ENCODE results near the gene PGC.

The PGC gene
- total RNA-seq, result 0 to 0.13 (median 0) reads per million in 9 experiments

GRCh38 chr6:41747256-41748101, at the start of gene PGC:
PGC (minus strand) TSS chr6:41747397; CDS start chr6:41747334, 63 bp downstream.
- Mint-ChIP-seq H3K4me1 (ENCODE audit: low read depth in 2 of 2) (no peaks in the 10 kb centered on the region), H3K9me3 (no peaks in the 10 kb centered on the region), H3K27me3 (peaks cover 0 to 24% of the 10 kb centered on the region in 2 donors), H3K27ac (no peak within 1 kb of the TSS), H3K4me3 (no peak within 1 kb of the TSS), H3K36me3 (ENCODE audit: insufficient read depth) (peaks cover 2% of the 10 kb centered on the region)
- ATAC-seq (replicated peaks) (no peak), DNase-seq (no peak)

- Mint-ChIP-seq H3K27ac (no peak overlapping the region), H3K4me3 (no peak overlapping the region), H3K9me3 (no peaks in the 10 kb centered on the region), H3K27me3 (no peaks in the 10 kb centered on the region), H3K4me1 (ENCODE audit: low read depth in 2 of 2) (no peaks in the 10 kb centered on the region), H3K36me3 (ENCODE audit: insufficient read depth) (peaks cover 11% of the 10 kb centered on the region)
- ATAC-seq (replicated peaks), result no peak
- no peak for DNase-seq
Measured at GRCh38 chr6:41796474-41796873, 49.3 kb upstream of the PGC start.

GRCh38 chr6:41791984-41792383, 44.8 kb upstream of the PGC start:
- DNase-seq (no peak), ATAC-seq (replicated peaks) (no peak)
- no peaks in the 10 kb centered on the region for H3K9me3 Mint-ChIP-seq
- peaks cover 51% of the 10 kb centered on the region for H3K36me3 Mint-ChIP-seq (ENCODE audit: insufficient read depth)
- no peak overlapping the region for H3K4me3 Mint-ChIP-seq
- H3K27me3 Mint-ChIP-seq, result no peaks in the 10 kb centered on the region
- H3K4me1 Mint-ChIP-seq (ENCODE audit: low read depth in 2 of 2), result peaks cover 3 to 7% of the 10 kb centered on the region in 2 donors
- H3K27ac Mint-ChIP-seq, result no peak overlapping the region

GRCh38 chr6:41791305-41791704, 44.1 kb upstream of the PGC start:
- no peak overlapping the region for H3K27ac Mint-ChIP-seq
- H3K4me1 Mint-ChIP-seq (ENCODE audit: low read depth in 2 of 2), result peaks cover 3 to 7% of the 10 kb centered on the region in 2 donors
- H3K36me3 Mint-ChIP-seq (ENCODE audit: insufficient read depth), result peaks cover 53% of the 10 kb centered on the region
- no peaks in the 10 kb centered on the region for H3K27me3 Mint-ChIP-seq
- no peak for ATAC-seq (replicated peaks)
- DNase-seq, result no peak
- no peak overlapping the region for H3K4me3 Mint-ChIP-seq
- no peaks in the 10 kb centered on the region for H3K9me3 Mint-ChIP-seq

GRCh38 chr6:41790045-41790444, 42.8 kb upstream of the PGC start:
- Mint-ChIP-seq H3K27ac (peak overlapping the region; percentile 64 to 97), H3K9me3 (no peaks in the 10 kb centered on the region), H3K36me3 (ENCODE audit: insufficient read depth) (peaks cover 53% of the 10 kb centered on the region), H3K4me1 (ENCODE audit: low read depth in 2 of 2) (peaks cover 3 to 7% of the 10 kb centered on the region in 2 donors), H3K4me3 (no peak overlapping the region), H3K27me3 (no peaks in the 10 kb centered on the region)
- DNase-seq, result no peak
- ATAC-seq (replicated peaks), result no peak

GRCh38 chr6:41789390-41789724, 42.2 kb upstream of the PGC start:
- Mint-ChIP-seq H3K36me3 (ENCODE audit: insufficient read depth) (peaks cover 53% of the 10 kb centered on the region), H3K9me3 (no peaks in the 10 kb centered on the region), H3K27me3 (no peaks in the 10 kb centered on the region), H3K27ac (peak overlapping the region in 1 of 2 donors; percentile 97), H3K4me3 (peak overlapping the region; percentile 94 to 95), H3K4me1 (ENCODE audit: low read depth in 2 of 2) (peaks cover 3 to 7% of the 10 kb centered on the region in 2 donors)
- no peak for DNase-seq
- no peak for ATAC-seq (replicated peaks)

- no peaks in the 10 kb centered on the region for H3K27me3 Mint-ChIP-seq
- peaks cover 49% of the 10 kb centered on the region for H3K36me3 Mint-ChIP-seq (ENCODE audit: insufficient read depth)
- ATAC-seq (replicated peaks) (peak; percentile 81), DNase-seq (peak; percentile 94 to 96 (median 95))
- peak within 1 kb of the TSS; percentile 94 to 95 for H3K4me3 Mint-ChIP-seq
- peak within 1 kb of the TSS; percentile 95 to 97 for H3K27ac Mint-ChIP-seq
- H3K4me1 Mint-ChIP-seq (ENCODE audit: low read depth in 2 of 2), result peaks cover 3 to 7% of the 10 kb centered on the region in 2 donors
- H3K9me3 Mint-ChIP-seq, result no peaks in the 10 kb centered on the region
Measured at GRCh38 chr6:41787219-41787917, 40.2 kb upstream of the PGC start, which contains the start of gene TOMM6. TOMM6 (plus strand) TSS chr6:41787694; CDS start chr6:41787698, 4 bp downstream.

GRCh38 chr6:41786451-41787218, 39.4 kb upstream of the PGC start:
- no peaks in the 10 kb centered on the region for H3K27me3 Mint-ChIP-seq
- ATAC-seq (replicated peaks), result peak; percentile 72
- DNase-seq, result peak; percentile 86 to 89 (median 88)
- H3K36me3 Mint-ChIP-seq (ENCODE audit: insufficient read depth), result peaks cover 44% of the 10 kb centered on the region
- H3K4me1 Mint-ChIP-seq (ENCODE audit: low read depth in 2 of 2), result peaks cover 3 to 7% of the 10 kb centered on the region in 2 donors
- no peaks in the 10 kb centered on the region for H3K9me3 Mint-ChIP-seq
- peak overlapping the region; percentile 95 to 97 for H3K27ac Mint-ChIP-seq
- H3K4me3 Mint-ChIP-seq, result peak overlapping the region; percentile 94 to 95

GRCh38 chr6:41785689-41786450, 38.7 kb upstream of the PGC start:
- peaks cover 39% of the 10 kb centered on the region for H3K36me3 Mint-ChIP-seq (ENCODE audit: insufficient read depth)
- no peak overlapping the region for H3K27ac Mint-ChIP-seq
- DNase-seq (no peak), ATAC-seq (replicated peaks) (no peak)
- no peaks in the 10 kb centered on the region for H3K9me3 Mint-ChIP-seq
- H3K4me1 Mint-ChIP-seq (ENCODE audit: low read depth in 2 of 2), result peaks cover 8 to 12% of the 10 kb centered on the region in 2 donors
- peak overlapping the region; percentile 94 to 95 for H3K4me3 Mint-ChIP-seq
- peaks cover 0 to 6% of the 10 kb centered on the region in 2 donors for H3K27me3 Mint-ChIP-seq

- Mint-ChIP-seq H3K4me1 (ENCODE audit: low read depth in 2 of 2) (peaks cover 8 to 11% of the 10 kb centered on the region in 2 donors), H3K4me3 (peak overlapping the region; percentile 25 to 95), H3K27ac (no peak overlapping the region), H3K36me3 (ENCODE audit: insufficient read depth) (peaks cover 33% of the 10 kb centered on the region), H3K9me3 (no peaks in the 10 kb centered on the region), H3K27me3 (peaks cover 0 to 8% of the 10 kb centered on the region in 2 donors)
- ATAC-seq (replicated peaks) (no peak), DNase-seq (no peak)
Measured at GRCh38 chr6:41785254-41785653, 38.1 kb upstream of the PGC start.

- H3K4me3 Mint-ChIP-seq, result peak overlapping the region in 1 of 2 donors; percentile 25
Measured at GRCh38 chr6:41784581-41785171, 37.5 kb upstream of the PGC start.

GRCh38 chr6:41783106-41783780, 36.0 kb upstream of the PGC start:
- H3K27ac Mint-ChIP-seq, result peak overlapping the region in 1 of 2 donors; percentile 24
- DNase-seq (no peak), ATAC-seq (replicated peaks) (no peak)
- H3K4me1 Mint-ChIP-seq (ENCODE audit: low read depth in 2 of 2), result peaks cover 13 to 16% of the 10 kb centered on the region in 2 donors
- peaks cover 0 to 8% of the 10 kb centered on the region in 2 donors for H3K27me3 Mint-ChIP-seq
- no peak overlapping the region for H3K4me3 Mint-ChIP-seq
- H3K36me3 Mint-ChIP-seq (ENCODE audit: insufficient read depth), result peaks cover 18% of the 10 kb centered on the region
- no peaks in the 10 kb centered on the region for H3K9me3 Mint-ChIP-seq

More at GRCh38 chr6:41784581-41785171, 37.5 kb upstream of the PGC start:
- Mint-ChIP-seq H3K9me3 (no peaks in the 10 kb centered on the region), H3K36me3 (ENCODE audit: insufficient read depth) (peaks cover 28% of the 10 kb centered on the region), H3K27ac (no peak overlapping the region), H3K4me1 (ENCODE audit: low read depth in 2 of 2) (peaks cover 8 to 10% of the 10 kb centered on the region in 2 donors), H3K27me3 (peaks cover 0 to 8% of the 10 kb centered on the region in 2 donors)
- no peak for ATAC-seq (replicated peaks)
- DNase-seq, result no peak

Measured in effector memory CD8-positive, alpha-beta T cell (primary cell).